Measurements from ENCODE around the gene TMEM271. TPM values are rescaled to one million over a fixed set of nuclear protein-coding genes. Genes with fewer than 3 reads are reported as not detected.

The TMEM271 gene
- total RNA-seq, 4 donors from 2014 or later, result not detected

DNA sequence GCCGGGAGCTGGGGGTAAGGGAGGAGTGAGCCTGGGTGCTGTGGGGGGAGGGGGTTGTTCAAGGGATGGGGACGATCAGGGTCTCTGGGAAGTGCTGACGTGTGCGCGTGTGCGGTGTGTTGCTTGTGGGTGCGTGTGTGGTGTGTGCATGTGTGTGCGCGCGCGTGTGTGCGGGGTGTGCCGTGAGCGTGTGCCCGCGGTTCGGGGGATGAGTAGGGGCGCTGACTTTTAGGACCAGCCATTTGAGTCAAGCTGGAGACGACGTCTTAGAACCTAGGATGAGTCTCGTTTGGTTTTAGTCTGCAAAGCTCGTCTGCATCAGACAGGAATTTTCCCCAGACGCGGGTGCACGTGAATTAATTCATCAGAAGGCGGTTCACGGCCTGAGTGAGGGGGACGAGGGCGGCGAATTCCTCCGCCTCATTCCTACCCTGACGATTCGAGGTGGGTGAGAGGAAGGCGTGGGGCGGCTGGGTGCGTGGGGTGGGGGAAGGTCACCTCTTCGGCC is 950 bp upstream of the TMEM271 start:
- Histone ChIP-seq H3K27me3 (peaks cover 40 to 56% (median 50%) of the 10 kb centered on the region in 3 donors), H3K4me3 (no peak overlapping the region), H3K36me3 (no peaks in the 10 kb centered on the region), H3K27ac (no peak overlapping the region), H3K9me3 (no peaks in the 10 kb centered on the region), H3K4me1 (no peaks in the 10 kb centered on the region)
- TF ChIP-seq, protein P1, sequence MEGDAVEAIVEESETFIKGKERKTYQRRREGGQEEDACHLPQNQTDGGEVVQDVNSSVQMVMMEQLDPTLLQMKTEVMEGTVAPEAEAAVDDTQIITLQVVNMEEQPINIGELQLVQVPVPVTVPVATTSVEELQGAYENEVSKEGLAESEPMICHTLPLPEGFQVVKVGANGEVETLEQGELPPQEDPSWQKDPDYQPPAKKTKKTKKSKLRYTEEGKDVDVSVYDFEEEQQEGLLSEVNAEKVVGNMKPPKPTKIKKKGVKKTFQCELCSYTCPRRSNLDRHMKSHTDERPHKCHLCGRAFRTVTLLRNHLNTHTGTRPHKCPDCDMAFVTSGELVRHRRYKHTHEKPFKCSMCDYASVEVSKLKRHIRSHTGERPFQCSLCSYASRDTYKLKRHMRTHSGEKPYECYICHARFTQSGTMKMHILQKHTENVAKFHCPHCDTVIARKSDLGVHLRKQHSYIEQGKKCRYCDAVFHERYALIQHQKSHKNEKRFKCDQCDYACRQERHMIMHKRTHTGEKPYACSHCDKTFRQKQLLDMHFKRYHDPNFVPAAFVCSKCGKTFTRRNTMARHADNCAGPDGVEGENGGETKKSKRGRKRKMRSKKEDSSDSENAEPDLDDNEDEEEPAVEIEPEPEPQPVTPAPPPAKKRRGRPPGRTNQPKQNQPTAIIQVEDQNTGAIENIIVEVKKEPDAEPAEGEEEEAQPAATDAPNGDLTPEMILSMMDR (IDR thresholded peaks at IDR 0.05 in 4 of 5, conservative IDR thresholded peaks at IDR 0.05 in 1 of 5), result no peak
- TF ChIP-seq POLR2A (IDR thresholded peaks at IDR 0.05), result no peak
- ATAC-seq, result no peak
- intact Hi-C loops (cut with DNase I; ENCODE audit: low total_unique reads), result no loop called here
- in situ Hi-C loops (cut with MboI; ENCODE audit: low sequenced_read_pairs in 4 of 4), result no loop called here
- no peak for DNase-seq

DNA sequence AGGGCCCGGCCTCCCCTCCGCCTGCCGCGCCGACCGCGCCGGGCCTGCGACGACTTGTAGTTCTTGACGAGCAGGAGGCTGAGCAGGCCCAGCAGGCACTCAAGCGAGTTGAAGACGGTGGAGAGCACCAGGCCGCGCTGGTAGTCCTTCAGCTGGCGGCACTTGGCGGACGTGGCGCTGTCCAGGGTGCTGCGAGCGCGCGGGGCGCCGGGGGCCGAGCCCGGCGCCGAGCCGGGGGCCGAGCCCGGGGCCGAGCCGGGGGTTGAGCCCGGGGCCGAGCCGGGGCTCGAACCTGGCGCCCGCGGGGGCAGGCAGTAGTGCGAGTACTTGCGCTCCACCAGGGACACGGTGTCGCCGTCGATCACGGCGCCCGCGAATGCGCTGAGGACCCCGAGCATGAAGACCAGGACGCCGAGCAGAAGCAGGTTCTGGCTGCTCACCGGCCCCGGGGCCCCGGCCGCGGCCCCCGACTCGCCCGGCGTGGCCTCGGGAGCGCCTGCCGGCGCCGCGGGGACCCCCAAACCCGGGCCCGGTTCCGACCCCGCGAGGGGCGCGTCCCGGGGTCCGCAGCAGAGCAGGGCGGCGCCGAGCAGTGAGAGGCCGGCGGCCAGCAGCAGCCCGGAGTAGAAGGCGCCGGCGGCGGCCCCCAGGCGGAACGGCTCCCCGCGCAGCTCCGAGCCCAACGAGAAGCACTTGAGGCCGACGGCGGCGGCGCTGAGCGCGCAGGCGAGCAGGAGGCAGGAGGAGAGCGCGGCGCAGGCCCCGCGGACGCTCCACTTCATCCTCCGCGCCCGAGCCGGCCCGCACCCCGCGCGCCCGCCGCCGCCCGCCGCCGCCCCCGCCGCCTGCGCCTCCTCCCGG is 584 bp downstream of the TMEM271 start:
- in situ Hi-C loops (cut with MboI; ENCODE audit: low sequenced_read_pairs in 4 of 4), result no loop called here
- Histone ChIP-seq H3K27me3 (peaks cover 46 to 63% (median 59%) of the 10 kb centered on the region in 3 donors), H3K27ac (no peak overlapping the region), H3K4me1 (no peaks in the 10 kb centered on the region), H3K9me3 (no peaks in the 10 kb centered on the region), H3K4me3 (no peak overlapping the region), H3K36me3 (no peaks in the 10 kb centered on the region)
- TF ChIP-seq, protein P1 (IDR thresholded peaks at IDR 0.05 in 4 of 5, conservative IDR thresholded peaks at IDR 0.05 in 1 of 5), result no peak
- TF ChIP-seq POLR2A (IDR thresholded peaks at IDR 0.05), result no peak
- intact Hi-C loops (cut with DNase I; ENCODE audit: low total_unique reads), result no loop called here
- no peak for DNase-seq
- ATAC-seq, result no peak

DNA sequence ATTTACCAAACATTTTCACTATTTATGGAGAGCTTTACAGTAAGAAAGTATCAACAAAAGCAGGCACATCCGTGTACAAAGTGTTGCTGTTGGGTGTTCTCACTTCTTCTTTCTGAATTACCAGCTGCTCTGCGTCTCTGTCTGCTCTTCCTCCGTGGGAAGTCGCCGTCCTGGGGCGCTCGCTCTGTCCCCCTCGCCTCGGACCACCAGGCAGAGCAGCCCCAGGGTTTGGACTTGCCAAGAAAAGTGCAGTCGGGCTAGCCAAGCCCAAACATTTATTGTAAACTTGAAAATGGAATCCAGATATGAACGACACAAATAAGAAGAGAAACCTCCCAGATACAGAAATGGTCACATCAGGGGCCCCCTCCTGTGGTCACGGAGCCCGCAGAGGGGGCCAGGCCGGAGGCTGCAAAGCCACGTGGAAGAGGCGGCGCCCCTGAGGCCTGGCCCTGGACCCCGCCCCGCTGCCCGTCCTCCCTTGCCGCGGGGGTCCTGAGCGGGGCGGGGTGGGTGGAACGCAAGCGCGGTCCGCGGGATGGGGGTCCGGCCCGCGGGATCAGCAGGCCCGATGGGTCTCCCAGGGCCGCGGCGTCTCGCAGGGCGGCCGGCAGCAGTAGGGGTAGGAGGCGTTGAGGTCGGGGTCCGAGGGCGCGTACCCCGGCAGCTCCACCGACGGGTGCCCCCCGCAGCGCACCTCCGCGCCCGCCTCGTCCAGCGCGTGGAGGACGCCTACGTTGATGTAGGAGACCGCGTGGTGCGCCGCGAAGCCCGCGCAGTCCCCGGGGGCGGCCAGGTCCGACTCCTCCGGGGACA is 1.5 kb downstream of the TMEM271 start:
- no peaks in the 10 kb centered on the region for H3K36me3 ChIP-seq
- no peak for TF ChIP-seq POLR2A (IDR thresholded peaks at IDR 0.05)
- TF ChIP-seq, protein P1 (IDR thresholded peaks at IDR 0.05 in 4 of 5, conservative IDR thresholded peaks at IDR 0.05 in 1 of 5), result no peak
- H3K4me1 ChIP-seq, result no peaks in the 10 kb centered on the region
- peaks cover 46 to 68% (median 63%) of the 10 kb centered on the region in 3 donors for H3K27me3 ChIP-seq
- ATAC-seq (no peak), DNase-seq (no peak)
- H3K9me3 ChIP-seq, result no peaks in the 10 kb centered on the region
- H3K27ac ChIP-seq, result no peak overlapping the region
- intact Hi-C loops (cut with DNase I; ENCODE audit: low total_unique reads) (no loop called here), in situ Hi-C loops (cut with MboI; ENCODE audit: low sequenced_read_pairs in 4 of 4) (no loop called here)
- no peak overlapping the region for H3K4me3 ChIP-seq

DNA sequence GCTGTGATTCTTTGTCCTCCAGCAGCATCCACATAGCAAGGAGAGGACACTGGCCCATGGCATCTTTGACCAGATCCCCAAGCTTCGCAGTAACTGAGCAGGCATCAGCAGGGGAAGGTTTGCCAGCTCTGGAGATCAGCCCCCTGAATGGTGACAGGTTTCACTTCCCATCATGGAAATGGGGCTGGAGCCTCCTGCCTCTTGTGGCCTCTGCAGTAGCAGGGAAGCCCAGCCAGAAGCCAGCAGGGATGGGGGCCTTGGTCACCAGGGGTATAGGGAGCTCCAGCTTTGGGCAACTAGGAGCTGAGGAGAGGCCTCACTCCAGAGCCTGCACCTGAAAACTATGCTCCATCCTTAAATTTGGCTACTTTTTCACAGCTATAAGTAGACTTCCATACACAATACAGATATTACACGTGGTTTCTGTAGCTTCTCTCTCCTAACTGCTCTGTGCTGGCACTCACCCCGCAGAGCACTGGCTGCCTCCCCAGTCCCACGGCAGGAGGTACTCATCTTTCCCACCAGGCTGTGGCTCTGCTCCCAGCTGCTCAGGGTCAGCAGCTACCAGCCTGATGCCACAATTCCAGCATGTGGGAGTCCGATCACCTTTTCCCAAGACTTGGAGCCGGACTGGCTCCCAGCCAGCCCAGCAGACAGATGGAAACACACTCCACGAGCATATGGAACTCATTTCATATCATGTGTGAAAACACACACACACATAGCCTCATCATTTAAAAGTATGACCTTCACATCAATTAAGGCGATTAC is 2.8 kb downstream of the TMEM271 start:
- Histone ChIP-seq H3K4me3 (no peak overlapping the region), H3K36me3 (no peaks in the 10 kb centered on the region), H3K4me1 (no peaks in the 10 kb centered on the region), H3K27me3 (peaks cover 39 to 58% (median 52%) of the 10 kb centered on the region in 3 donors), H3K9me3 (no peaks in the 10 kb centered on the region), H3K27ac (no peak overlapping the region)
- no peak for DNase-seq
- in situ Hi-C loops (cut with MboI; ENCODE audit: low sequenced_read_pairs in 4 of 4) (no loop called here), intact Hi-C loops (cut with DNase I; ENCODE audit: low total_unique reads) (no loop called here)
- no peak for ATAC-seq
- TF ChIP-seq, protein P1 (IDR thresholded peaks at IDR 0.05 in 4 of 5, conservative IDR thresholded peaks at IDR 0.05 in 1 of 5), result no peak
- no peak for TF ChIP-seq POLR2A (IDR thresholded peaks at IDR 0.05)

Data from gastrocnemius medialis (tissue), 4 donors.